DOHH2 (cell line): ENCODE measurements around the gene ISCA1.

Source experiments
- H3F3A ChIP-seq: fragments of 200-600 bp; sonication (generic), shearing (Covaris generic); 2 replicates; pipeline ENCODE4 v1.6.0; 2016; ENCODE audit warnings: antibody characterized with exemption, mild to moderate bottlenecking; ENCODE audit not compliant: control insufficient read depth, insufficient read depth
- H3K27ac ChIP-seq: fragments of 200-600 bp; sonication (generic); 2 replicates; pipeline ENCODE4 v1.5.1; 2014; ENCODE audit warnings: low read depth, mild to moderate bottlenecking, low read length, moderate library complexity
- H3K27me3 ChIP-seq: fragments of 200-600 bp; sonication (generic); 2 replicates; pipeline ENCODE4 v1.6.1; 2014; ENCODE audit warnings: mild to moderate bottlenecking, low read length, mixed read lengths; ENCODE audit not compliant: control insufficient read depth
- H3K36me3 ChIP-seq: fragments of 200-600 bp; sonication (generic); 2 replicates; pipeline ENCODE4 v1.6.1; 2014; ENCODE audit warnings: mild to moderate bottlenecking, low read length, moderate library complexity, mixed read lengths; ENCODE audit not compliant: control insufficient read depth
- H3K4me1 ChIP-seq: fragments of 200-600 bp; sonication (generic); 2 replicates; pipeline ENCODE4 v1.6.1; 2014; ENCODE audit warnings: mild to moderate bottlenecking, low read length, mixed read lengths; ENCODE audit not compliant: control insufficient read depth
- H3K4me2 ChIP-seq: fragments of 200-600 bp; sonication (generic); 2 replicates; pipeline ENCODE4 v1.6.0; 2014; ENCODE audit warnings: mild to moderate bottlenecking, low read length, moderate library complexity
- H3K4me3 ChIP-seq: fragments of 200-600 bp; sonication (generic); 2 replicates; pipeline ENCODE4 v1.5.1; 2014; ENCODE audit warnings: mild to moderate bottlenecking, low read length, mixed read lengths
- H3K79me2 ChIP-seq: fragments of 200-600 bp; sonication (generic); 2 replicates; pipeline ENCODE4 v1.6.1; 2014; ENCODE audit warnings: mild to moderate bottlenecking, low read length, mixed read lengths; ENCODE audit not compliant: control insufficient read depth
- H3K9me2 ChIP-seq: fragments of 200-600 bp; sonication (generic); replicated peaks from 2 replicates; pipeline ENCODE4 v1.6.1; 2014; ENCODE audit warnings: mild to moderate bottlenecking, low read length, mixed read lengths; ENCODE audit not compliant: control insufficient read depth
- H3K9me3 ChIP-seq: fragments of 200-600 bp; sonication (generic); 2 replicates; pipeline ENCODE4 v1.6.1; 2014; ENCODE audit warnings: antibody characterized with exemption, low read length, mixed read lengths; ENCODE audit not compliant: control insufficient read depth, insufficient read depth
- H4K20me1 ChIP-seq: fragments of 200-600 bp; sonication (generic); 2 replicates; pipeline ENCODE4 v1.6.0; 2014; ENCODE audit warnings: low read depth, mild to moderate bottlenecking, antibody characterized with exemption, low read length, moderate library complexity; ENCODE audit not compliant: control insufficient read depth, insufficient read depth
- CTCF ChIP-seq: fragments of 200-600 bp; sonication (generic); IDR thresholded peaks from one replicate; pipeline ENCODE4 v1.5.1; 2014; ENCODE audit warnings: antibody characterized with exemption, mild to moderate bottlenecking, low read depth, low read length; ENCODE audit not compliant: poor library complexity, severe bottlenecking
- EZH2phosphoT487 ChIP-seq: fragments of 200-600 bp; sonication (generic); IDR thresholded peaks from 2 replicates; pipeline ENCODE4 v1.6.1; 2017; ENCODE audit warnings: borderline replicate concordance, mild to moderate bottlenecking, antibody characterized with exemption, low read length, moderate library complexity, mixed read lengths

Gene ISCA1

GRCh38 chr9:86263876-86264275, 18.5 kb downstream of the ISCA1 start:
- Histone ChIP-seq H3K9me2 (no peaks in the 10 kb centered on the region), H4K20me1 (no peaks in the 10 kb centered on the region), H3K4me2 (no peak overlapping the region), H3K4me1 (no peaks in the 10 kb centered on the region), H3K9me3 (no peaks in the 10 kb centered on the region), H3K79me2 (peaks cover under 1% of the 10 kb centered on the region), H3K4me3 (no peak overlapping the region), H3K27me3 (no peaks in the 10 kb centered on the region), H3K27ac (no peak overlapping the region), H3F3A (no peaks in the 10 kb centered on the region), H3K36me3 (peaks cover 17% of the 10 kb centered on the region)
- TF ChIP-seq CTCF (no peak), EZH2phosphoT487 (no peak)

GRCh38 chr9:86262492-86262891, 19.8 kb downstream of the ISCA1 start:
- H4K20me1 ChIP-seq = no peaks in the 10 kb centered on the region
- no peaks in the 10 kb centered on the region for H3K9me2 ChIP-seq
- H3K79me2 ChIP-seq = no peaks in the 10 kb centered on the region; the same call in none of the 2 replicates
- no peaks in the 10 kb centered on the region for H3K9me3 ChIP-seq
- H3K4me3 ChIP-seq = no peak overlapping the region
- no peaks in the 10 kb centered on the region for H3F3A ChIP-seq
- TF ChIP-seq CTCF (no peak), EZH2phosphoT487 (no peak)
- H3K27ac ChIP-seq = no peak overlapping the region
- H3K27me3 ChIP-seq = no peaks in the 10 kb centered on the region
- H3K36me3 ChIP-seq = peaks cover 17% of the 10 kb centered on the region
- H3K4me1 ChIP-seq = no peaks in the 10 kb centered on the region
- H3K4me2 ChIP-seq = no peak overlapping the region

GRCh38 chr9:86259557-86259956, 22.8 kb downstream of the ISCA1 start, which contains the start of gene C9orf153:
Gene C9orf153 (minus strand): TSS chr9:86259657. CDS start chr9:86229603, 30,054 bp downstream.
- Histone ChIP-seq H3K4me3 (no peak within 1 kb of the TSS), H3K79me2 (no peaks in the 10 kb centered on the region), H3K9me3 (no peaks in the 10 kb centered on the region), H4K20me1 (no peaks in the 10 kb centered on the region), H3K36me3 (peaks cover 7% of the 10 kb centered on the region), H3K27ac (no peak within 1 kb of the TSS), H3K27me3 (no peaks in the 10 kb centered on the region), H3F3A (no peaks in the 10 kb centered on the region), H3K9me2 (no peaks in the 10 kb centered on the region), H3K4me1 (no peaks in the 10 kb centered on the region), H3K4me2 (no peak within 1 kb of the TSS)
- TF ChIP-seq CTCF = no peak
- no peak for TF ChIP-seq EZH2phosphoT487
